GM21390 (cell line): ENCODE data around the gene MXI1.
A peak's percentile ranks its signal among the peaks of the same experiment; 100 is the strongest.
"Not testable (repeated sequence)": the region's sequence is repeated elsewhere in the genome, so short reads cannot be mapped to it uniquely, and the experiment has no call there.

Experiments
- ATAC-seq: cut with Tn5 transposase; IDR thresholded peaks from one replicate; pipeline ENCODE4 v1.9.1; 2021; ENCODE audit not compliant: unreplicated experiment

Gene MXI1

DNA sequence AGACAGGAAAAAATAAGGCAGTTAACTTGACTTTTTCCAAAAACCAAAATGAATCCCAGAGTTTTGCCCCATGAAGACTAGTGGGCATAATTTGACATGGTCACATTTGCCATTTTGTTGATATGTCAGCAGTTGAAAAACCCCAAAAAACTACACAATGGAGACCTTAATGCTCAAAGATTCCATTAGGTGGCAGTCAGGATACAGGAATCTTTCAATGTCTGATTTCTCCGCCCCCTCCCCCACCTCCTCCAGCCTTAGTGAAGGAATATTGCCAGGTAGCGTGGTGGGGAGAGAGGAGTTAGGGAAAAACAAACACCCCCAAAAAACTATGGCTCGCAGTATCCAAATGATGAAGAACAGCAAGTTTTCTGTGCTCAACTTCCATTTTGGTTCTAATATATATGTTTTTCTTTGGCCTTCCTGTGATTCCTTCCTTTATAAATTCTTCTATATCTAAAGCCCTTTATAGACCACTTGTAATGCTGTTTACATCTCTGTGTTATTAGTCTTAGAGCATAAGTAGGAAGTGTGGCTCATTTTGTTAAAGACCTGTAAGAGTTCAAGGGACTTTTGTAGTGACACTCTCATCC lies 104.0 kb downstream of the MXI1 start:
- no peak for ATAC-seq

DNA sequence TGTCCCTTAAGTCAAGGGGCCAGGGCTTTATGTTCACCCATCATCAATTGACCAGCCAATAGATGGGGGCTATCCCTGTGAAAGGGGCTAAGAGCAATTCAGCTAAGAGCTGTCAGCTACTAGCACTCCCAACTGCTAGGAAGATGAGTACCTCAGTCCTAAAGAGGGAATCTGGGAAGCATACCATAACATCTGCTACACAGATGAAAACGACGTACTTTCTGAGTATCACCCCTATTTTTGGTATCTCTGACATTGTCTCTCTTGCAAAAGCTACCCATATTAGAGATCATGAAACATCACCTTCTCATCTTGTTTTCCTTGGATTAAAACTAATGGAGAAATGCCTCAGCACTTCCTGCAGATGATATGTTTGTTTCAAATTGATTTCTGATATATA lies 104.8 kb downstream of the MXI1 start:
- no peak for ATAC-seq

GRCh38 chr10:110313674-110314073 lies 106.3 kb downstream of the MXI1 start:
- ATAC-seq: no peak

GRCh38 chr10:110317866-110318850 lies 110.8 kb downstream of the MXI1 start:
- no peak for ATAC-seq

GRCh38 chr10:110321869-110322620 lies 114.6 kb downstream of the MXI1 start:
- no peak for ATAC-seq

DNA sequence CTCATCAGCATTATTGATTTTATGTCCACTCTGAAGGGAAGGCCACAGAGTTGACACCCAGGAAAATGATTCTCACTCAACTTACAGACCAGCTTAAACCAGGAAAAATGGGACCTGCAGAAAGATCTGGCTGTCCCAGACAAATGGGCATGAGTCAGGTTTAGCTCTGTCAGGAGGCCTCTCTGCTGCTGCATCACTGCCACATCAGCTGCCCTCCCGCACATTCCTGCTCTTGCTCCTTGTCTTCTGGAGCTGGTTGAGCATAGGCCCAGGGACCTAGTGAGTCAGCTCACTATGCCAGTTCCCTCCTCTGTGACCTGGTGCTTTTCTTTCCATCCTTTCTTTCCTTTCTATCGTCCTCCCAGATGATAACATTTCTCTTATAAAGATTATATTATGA lies 116.1 kb downstream of the MXI1 start:
- ATAC-seq: no peak

- peak; percentile 38 for ATAC-seq
These were observed 116.9 kb downstream of the MXI1 start for GRCh38 chr10:110324201-110324804.

DNA sequence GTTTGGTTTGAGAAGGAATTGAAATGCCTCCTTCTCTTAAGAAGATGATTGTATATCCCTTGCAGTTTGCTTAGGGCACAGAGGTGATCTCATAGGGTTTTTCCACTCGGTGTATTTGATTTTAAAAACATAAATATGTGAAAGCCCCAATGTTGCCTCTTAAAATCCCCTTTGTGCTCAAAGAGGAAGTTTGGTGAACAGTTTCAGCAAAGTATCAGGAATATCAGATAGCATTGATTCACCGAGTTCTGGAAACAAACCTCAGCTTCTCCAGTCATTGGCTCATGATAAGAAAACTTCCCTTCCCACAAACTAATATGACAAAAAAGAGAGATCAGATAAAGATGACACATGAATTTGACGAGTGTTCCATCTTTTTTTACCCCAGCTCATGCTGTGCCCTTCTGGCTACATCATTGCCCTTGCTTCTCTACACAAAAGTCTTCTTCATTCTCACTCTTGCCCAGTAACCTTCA lies 117.4 kb downstream of the MXI1 start:
- ATAC-seq: peak; percentile 44

DNA sequence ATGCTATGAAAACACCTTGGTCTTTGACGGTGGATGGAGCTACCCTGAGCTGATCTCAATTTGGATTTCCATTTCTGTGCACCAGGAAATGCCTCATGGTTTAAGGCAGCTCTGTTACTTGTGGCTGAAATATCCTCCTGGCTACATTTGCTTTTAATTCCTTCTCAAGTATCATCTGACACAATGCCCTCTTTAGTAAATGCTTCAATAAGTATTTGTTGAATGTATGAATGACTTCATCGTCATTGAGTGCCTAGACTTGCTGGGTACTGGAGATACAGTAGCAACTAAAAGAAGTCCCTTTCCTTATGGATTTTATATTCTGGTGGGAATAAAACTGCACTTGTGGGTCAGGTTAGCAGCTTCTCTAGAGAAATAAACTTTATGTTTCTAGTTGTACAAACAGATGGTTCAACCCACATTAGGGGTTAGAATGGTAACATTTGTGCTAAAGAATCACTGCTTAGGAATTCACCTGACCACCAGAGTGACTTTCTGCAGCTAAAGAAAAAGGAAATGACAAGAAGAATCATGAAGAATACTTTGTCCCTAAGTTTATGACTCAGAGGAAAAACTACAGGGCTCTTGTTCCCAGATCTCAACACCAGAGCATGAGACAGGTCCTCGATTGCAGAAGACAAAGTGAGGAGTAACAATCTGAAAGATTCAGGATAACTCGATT lies 119.1 kb downstream of the MXI1 start:
- ATAC-seq: no peak

- no peak for ATAC-seq
These were observed 120.0 kb downstream of the MXI1 start for GRCh38 chr10:110327262-110327914.

GRCh38 chr10:110330675-110331074 lies 123.3 kb downstream of the MXI1 start:
- ATAC-seq: no peak

DNA sequence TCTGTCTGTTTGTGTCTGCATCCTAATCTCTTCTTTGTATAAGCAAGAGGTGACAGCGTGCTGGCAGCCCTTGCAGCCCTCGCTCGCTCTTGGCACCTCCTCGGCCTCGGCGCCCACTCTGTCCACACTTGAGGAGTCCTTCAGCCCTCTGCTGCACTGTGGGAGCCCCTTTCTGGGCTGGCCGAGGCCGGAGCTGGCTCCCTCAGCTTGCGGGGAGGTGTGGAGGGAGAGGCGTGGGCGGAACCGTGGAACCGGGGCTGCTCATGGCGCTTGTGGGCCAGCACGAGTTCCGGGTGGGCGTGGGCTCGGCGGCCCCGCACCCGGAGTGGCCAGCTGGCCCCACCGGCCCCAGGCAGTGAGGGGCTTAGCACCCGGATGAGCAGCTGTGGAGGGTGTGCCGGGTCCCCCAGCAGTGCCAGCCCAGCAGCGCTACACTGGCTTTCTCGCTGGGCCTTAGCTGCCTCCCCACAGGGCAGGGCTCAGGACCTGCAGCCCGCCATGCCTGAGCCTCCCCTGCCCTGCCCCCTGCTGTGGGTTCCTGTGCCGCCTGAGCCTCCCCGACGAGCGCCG lies 123.9 kb downstream of the MXI1 start:
- not testable (repeated sequence) for ATAC-seq

- ATAC-seq: no peak
These were observed 126.8 kb downstream of the MXI1 start for GRCh38 chr10:110334061-110334656.

DNA sequence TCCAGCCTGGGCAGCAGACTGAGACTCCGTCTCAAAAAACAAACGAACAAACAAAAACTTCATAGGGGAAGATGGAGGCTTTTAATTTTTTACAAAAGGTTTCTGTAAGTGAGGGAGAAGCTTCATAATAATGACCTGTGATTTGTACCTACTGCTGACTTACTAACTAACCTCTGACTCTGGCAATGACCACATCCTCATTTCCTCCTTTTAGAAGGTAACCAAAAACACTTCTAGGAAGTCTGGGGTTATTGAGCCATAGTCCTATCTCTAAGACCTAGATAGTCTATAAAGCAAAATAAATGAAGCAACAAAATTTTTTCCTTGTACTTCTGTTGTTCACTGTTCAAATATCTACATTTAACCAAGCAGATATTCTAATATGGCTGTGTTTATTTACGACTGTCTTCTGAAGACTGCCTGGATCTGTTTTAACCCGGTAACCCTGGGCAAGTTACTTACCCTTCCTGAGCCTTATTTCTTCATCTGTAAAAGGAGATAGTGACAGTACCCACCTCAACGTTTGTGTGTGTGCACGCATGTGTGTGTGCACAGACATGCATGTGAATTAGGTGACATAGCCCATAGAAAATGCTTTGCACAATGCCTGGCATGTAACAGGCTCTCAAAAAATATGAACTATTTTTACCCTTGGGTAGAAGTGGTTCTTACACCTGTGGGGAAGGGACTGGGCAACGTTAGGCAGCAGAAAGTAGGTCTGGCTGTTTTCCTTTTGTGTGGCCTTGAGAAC lies 128.1 kb downstream of the MXI1 start:
- ATAC-seq: no peak

GRCh38 chr10:110336111-110336721 lies 128.8 kb downstream of the MXI1 start:
- no peak for ATAC-seq
